Activated naive CD8-positive, alpha-beta T cell treated with anti-CD3 and anti-CD28 coated beads, Interleukin-2, amount 50 U/mL, for 24 hours (primary cell): ENCODE data around the gene INSIG2.
"Not testable (repeated sequence)": the region's sequence is repeated elsewhere in the genome, so short reads cannot be mapped to it uniquely, and the experiment has no call there.

Experiments used
- ATAC-seq: fragments of 150-1000 bp; cut with Tn5 transposase; one replicate; pipeline ENCODE4 v1.10.0; 2021
- DNase-seq: peaks from one replicate; pipeline ENCODE4 v3.0.0; 2021
- H3K27ac Mint-ChIP-seq: one replicate; pipeline ENCODE4 v1.8.0; 2021; ENCODE audit warnings: mild to moderate bottlenecking, mixed read lengths
- H3K27me3 Mint-ChIP-seq: one replicate; pipeline ENCODE4 v1.8.0; 2021; ENCODE audit warnings: mixed read lengths
- H3K36me3 Mint-ChIP-seq: one replicate; pipeline ENCODE4 v1.8.0; 2021; ENCODE audit warnings: low read depth, mixed read lengths
- H3K4me1 Mint-ChIP-seq: one replicate; pipeline ENCODE4 v1.8.0; 2021; ENCODE audit warnings: mixed read lengths
- H3K4me3 Mint-ChIP-seq: one replicate; pipeline ENCODE4 v1.8.0; 2021; ENCODE audit warnings: mild to moderate bottlenecking, moderate library complexity, mixed read lengths
- H3K9me3 Mint-ChIP-seq: one replicate; pipeline ENCODE4 v1.8.0; 2021; ENCODE audit warnings: mixed read lengths

The INSIG2 gene

GRCh38 chr2:118084491-118085089 is 3.7 kb upstream of the INSIG2 start:
- ATAC-seq (no peak), DNase-seq (no peak)
- H3K36me3 Mint-ChIP-seq = no peaks in the 10 kb centered on the region
- H3K27ac Mint-ChIP-seq = no peak overlapping the region
- peaks cover 2% of the 10 kb centered on the region for H3K27me3 Mint-ChIP-seq
- peaks cover 10% of the 10 kb centered on the region for H3K4me1 Mint-ChIP-seq
- H3K9me3 Mint-ChIP-seq = no peaks in the 10 kb centered on the region
- H3K4me3 Mint-ChIP-seq = no peak overlapping the region

DNA sequence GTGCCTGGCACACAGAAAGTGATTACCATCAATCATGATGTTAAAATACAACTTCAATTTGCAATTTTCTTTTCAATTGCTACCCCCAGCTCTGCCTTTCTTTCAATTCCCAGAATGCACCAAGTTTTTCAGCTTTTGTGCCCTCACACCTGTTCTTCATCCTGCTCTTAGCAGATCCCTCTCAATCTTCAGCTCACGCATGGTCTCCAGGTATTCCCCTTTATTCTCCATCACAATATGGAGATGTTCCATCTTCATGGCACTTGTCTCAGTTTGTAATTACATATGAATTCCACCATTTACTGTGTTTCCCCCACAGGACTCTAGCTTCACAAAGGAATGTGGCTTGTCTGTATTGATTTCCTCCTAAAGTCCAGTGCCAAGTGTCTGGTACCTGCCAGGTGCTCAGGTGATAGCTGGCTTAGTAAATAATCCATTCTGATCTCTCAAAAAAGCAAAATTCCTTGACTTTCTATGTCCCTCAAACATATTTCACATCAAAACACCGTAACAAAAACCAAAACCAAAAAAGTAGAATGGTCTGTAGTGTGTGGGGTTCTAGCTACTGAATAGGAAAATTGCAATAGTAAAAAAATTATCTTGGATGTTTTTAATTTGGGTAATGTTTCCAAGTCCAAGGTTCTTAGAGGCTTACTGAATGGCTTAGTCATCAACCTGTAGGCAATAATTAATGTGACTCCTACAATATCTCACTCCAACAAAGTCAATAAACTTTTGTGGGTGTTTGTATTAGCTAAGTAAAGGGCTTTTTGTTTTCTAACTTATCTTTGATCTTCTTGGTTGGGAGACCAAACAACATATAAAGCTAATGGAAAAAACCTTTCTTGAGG is 2.9 kb upstream of the INSIG2 start:
- H3K9me3 Mint-ChIP-seq = no peaks in the 10 kb centered on the region
- no peak for DNase-seq
- no peaks in the 10 kb centered on the region for H3K36me3 Mint-ChIP-seq
- no peak overlapping the region for H3K4me3 Mint-ChIP-seq
- no peak for ATAC-seq
- peaks cover 2% of the 10 kb centered on the region for H3K27me3 Mint-ChIP-seq
- peaks cover 15% of the 10 kb centered on the region for H3K4me1 Mint-ChIP-seq
- H3K27ac Mint-ChIP-seq = no peak overlapping the region

DNA sequence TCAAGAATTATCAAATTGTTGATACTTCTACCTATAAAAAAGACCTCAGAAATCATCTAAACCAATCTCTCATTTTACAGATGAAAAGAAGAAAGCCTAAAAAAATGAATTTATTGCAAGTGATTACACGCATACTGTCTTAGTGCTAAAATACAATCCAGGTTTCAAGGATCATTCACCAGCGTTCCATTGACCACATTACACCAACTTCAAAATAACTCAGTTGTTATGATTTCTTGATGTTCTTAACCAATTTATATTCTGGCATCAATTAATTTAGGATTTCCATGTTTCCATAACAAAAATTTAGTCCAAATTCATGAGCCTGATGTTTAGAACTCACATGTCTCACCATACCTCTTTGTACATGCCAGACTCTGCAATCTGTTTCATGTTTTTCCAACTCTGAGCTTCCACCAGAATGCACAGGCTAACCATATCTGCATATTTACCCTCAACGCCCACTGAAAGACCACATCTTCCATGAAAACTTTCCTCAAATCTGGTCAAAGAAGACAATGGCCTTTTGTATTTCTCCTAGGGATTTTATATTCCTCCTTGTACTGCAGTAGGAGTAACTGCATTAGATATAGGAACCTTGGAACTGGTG is 2.1 kb upstream of the INSIG2 start:
- H3K27ac Mint-ChIP-seq = no peak overlapping the region
- no peaks in the 10 kb centered on the region for H3K9me3 Mint-ChIP-seq
- H3K4me1 Mint-ChIP-seq = peaks cover 20% of the 10 kb centered on the region
- H3K4me3 Mint-ChIP-seq = no peak overlapping the region
- no peak for ATAC-seq
- no peak for DNase-seq
- H3K27me3 Mint-ChIP-seq = peaks cover 2% of the 10 kb centered on the region
- H3K36me3 Mint-ChIP-seq = no peaks in the 10 kb centered on the region

DNA sequence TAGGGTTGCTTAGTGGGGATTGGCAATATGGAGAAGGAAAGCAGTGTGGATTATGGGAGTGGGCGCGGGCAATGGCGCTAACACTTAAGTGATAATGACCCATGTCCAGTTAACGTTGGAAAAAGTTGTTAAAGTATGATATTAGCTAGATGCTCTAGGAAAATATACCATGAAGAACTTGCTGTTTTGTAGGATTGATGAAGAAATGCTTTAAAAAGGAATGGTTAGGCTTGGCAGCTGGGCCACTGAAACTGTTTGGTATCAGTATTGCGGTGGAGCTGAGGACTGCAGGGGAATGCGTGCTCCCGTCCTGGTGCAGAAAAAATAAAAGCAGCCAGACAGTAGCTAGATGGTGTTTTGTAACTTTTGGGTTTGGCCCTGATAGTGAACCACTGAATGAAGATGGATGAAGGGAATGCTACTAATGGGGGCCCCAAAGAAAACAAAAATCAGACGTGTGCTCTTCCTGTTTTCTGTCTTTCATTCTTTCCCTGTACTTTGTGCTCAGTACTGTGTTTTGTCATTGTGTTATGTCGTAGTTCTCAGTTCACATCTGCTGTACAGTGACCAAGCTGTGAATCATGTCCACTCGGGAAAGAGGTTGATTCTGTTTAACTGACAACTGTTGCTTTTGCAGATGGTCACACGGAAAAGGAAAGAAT is 999 bp downstream of the INSIG2 start:
- H3K27ac Mint-ChIP-seq = peak overlapping the region; percentile 90
- H3K4me1 Mint-ChIP-seq = peaks cover 38% of the 10 kb centered on the region
- DNase-seq (peak; percentile 27), ATAC-seq (peak; percentile 27)
- H3K4me3 Mint-ChIP-seq = peak overlapping the region; percentile 76
- H3K27me3 Mint-ChIP-seq = peaks cover 2% of the 10 kb centered on the region
- H3K36me3 Mint-ChIP-seq = no peaks in the 10 kb centered on the region
- no peaks in the 10 kb centered on the region for H3K9me3 Mint-ChIP-seq

DNA sequence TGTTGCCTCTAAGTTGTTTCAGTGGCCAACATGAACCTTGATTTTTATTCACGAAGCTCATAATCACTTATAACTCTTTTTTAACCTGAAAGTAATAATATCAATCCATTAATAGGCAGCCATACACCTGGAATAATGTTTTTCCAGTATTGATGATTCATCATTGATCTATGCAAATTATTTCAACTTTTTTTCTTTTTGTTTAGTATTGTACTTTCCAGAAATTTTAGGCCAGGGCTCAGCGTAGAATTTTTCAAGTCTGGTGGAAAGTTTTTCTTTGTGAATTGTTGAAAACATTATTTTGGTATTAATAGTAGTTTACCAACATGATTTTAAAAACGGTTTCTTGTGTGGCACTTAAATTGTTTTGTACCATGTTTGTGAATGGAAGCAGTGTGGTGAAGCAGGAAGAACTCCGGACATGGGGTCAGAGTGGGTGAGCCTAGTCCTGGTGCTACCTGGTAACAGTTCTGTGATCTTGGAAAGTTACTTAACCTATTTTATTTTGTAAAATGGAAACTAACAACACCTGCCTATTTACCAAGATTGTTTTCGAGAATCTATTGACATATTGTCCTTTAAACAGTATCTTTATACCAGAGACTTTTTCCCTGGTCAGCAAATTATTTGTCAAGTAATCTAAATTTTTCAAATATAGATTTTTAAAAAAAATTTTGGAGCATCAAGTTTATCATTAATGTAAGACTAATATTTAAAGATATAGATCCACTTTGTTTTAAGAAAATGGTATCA is 2.3 kb downstream of the INSIG2 start:
- DNase-seq = no peak
- Mint-ChIP-seq H3K36me3 (no peaks in the 10 kb centered on the region), H3K9me3 (no peaks in the 10 kb centered on the region), H3K4me3 (peak overlapping the region; percentile 76), H3K27ac (no peak overlapping the region), H3K4me1 (peaks cover 51% of the 10 kb centered on the region), H3K27me3 (no peaks in the 10 kb centered on the region)
- no peak for ATAC-seq

DNA sequence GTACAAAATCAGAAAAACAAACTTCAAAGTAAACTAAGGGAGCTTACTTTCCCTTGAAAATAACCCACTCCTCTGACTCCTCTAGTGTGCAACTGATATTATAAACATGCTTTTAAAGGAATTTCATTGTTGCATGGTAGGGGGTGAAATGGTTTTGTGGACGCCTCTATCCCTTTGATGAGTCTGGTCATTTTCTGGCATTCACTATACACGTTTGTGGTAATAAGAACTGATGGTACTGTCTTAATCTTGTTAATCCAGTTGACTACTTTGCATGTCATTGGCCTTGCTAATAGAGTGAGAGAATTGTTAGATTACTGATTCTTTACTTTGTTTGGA is 2.8 kb downstream of the INSIG2 start:
- H3K27me3 Mint-ChIP-seq = no peaks in the 10 kb centered on the region
- H3K4me1 Mint-ChIP-seq = peaks cover 54% of the 10 kb centered on the region
- no peak overlapping the region for H3K27ac Mint-ChIP-seq
- H3K36me3 Mint-ChIP-seq = no peaks in the 10 kb centered on the region
- ATAC-seq (no peak), DNase-seq (no peak)
- no peaks in the 10 kb centered on the region for H3K9me3 Mint-ChIP-seq
- peak overlapping the region; percentile 9 for H3K4me3 Mint-ChIP-seq

- Mint-ChIP-seq H3K27ac (no peak overlapping the region), H3K27me3 (no peaks in the 10 kb centered on the region), H3K36me3 (peaks cover 3% of the 10 kb centered on the region), H3K4me1 (peaks cover 54% of the 10 kb centered on the region), H3K4me3 (no peak overlapping the region), H3K9me3 (no peaks in the 10 kb centered on the region)
- ATAC-seq (no peak), DNase-seq (no peak)
Measured at GRCh38 chr2:118091631-118092030, 3.4 kb downstream of the INSIG2 start.

DNA sequence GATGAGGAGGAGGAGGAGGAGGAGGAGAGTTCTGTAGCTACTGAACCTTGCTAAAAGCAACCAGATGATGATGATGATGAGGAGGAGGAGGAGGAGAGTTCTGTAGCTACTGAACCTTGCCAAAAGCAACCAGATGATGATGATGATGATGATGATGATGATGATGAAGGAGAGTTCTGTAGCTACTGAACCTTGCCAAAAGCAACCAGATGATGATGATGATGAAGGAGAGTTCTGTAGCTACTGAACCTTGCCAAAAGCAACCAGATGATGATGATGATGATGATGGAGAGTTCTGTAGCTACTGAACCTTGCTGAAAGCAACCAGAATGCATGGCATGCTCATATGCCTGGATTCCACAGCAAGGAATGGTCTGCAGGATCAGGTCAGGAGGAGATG is 5.8 kb downstream of the INSIG2 start:
- peaks cover 57% of the 10 kb centered on the region for H3K4me1 Mint-ChIP-seq
- H3K4me3 Mint-ChIP-seq, H3K9me3 Mint-ChIP-seq, ATAC-seq, DNase-seq, H3K27me3 Mint-ChIP-seq: not testable (repeated sequence)
- H3K36me3 Mint-ChIP-seq = peaks cover 17% of the 10 kb centered on the region
- peak overlapping the region; percentile 15 for H3K27ac Mint-ChIP-seq

DNA sequence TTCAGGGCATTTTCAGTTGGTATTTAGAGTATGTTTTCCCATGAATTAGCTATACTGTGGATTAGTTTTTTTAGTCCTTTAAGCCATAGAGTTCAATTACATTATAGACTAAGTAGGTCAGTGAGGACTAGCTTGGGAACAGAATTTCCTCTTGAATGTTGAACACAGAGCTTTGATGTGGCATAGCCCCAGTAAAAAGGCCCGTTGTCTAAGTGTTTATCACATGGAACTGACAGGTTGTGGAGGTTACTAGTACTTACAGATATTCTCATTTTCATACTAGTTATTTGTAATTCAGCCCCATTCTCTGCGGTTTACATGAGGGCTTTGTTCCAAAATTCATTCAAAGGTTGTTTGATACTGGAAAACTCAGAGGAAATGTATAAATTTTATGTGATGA is 6.2 kb downstream of the INSIG2 start:
- Mint-ChIP-seq H3K27me3 (no peaks in the 10 kb centered on the region), H3K27ac (peak overlapping the region; percentile 15), H3K4me1 (peaks cover 57% of the 10 kb centered on the region), H3K36me3 (peaks cover 17% of the 10 kb centered on the region), H3K9me3 (no peaks in the 10 kb centered on the region), H3K4me3 (no peak overlapping the region)
- no peak for DNase-seq
- ATAC-seq = peak; percentile 71

DNA sequence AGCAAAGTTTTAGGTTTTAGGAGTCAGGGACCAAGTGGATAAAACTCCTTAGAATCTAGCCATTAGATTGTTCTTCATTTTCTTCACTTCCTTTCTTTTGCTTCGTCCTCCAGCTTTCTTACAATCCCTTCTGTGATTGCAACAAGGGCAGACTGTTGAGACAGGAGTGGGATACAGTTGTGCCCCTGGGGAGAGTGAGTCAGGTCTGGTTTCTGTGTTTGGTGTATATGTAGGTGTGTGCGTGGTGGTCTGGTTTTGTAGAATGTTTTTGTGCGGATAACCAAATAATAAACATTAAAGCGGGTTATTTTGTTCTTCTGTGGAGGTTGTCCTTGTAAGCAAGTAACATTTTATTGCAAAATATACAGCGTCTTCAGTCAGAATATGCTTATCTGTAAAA is 7.3 kb downstream of the INSIG2 start:
- Mint-ChIP-seq H3K4me3 (no peak overlapping the region), H3K36me3 (peaks cover 23% of the 10 kb centered on the region), H3K27ac (peak overlapping the region; percentile 6), H3K9me3 (no peaks in the 10 kb centered on the region), H3K4me1 (peaks cover 50% of the 10 kb centered on the region), H3K27me3 (no peaks in the 10 kb centered on the region)
- ATAC-seq = peak; percentile 82
- DNase-seq = no peak

DNA sequence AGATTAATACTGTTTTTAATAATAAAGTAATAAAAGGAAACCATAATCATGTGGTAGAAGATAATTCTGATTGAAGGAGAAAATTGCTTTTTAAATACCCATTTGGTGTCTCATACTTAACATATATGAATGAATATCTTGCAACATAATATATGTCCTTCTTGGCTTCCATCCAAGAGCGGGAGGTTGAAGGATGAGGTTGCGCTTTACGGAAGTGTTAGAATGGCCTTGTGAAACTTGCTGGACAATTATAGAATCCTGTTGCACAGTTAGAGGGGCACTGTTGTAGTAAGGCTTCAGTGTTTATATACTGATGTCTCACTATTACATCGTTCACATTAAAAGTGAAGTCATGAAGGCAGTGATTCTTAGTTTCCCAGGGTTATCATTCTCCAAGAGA is 9.4 kb downstream of the INSIG2 start:
- H3K36me3 Mint-ChIP-seq = peaks cover 32% of the 10 kb centered on the region

GRCh38 chr2:118098307-118099030 is 10.2 kb downstream of the INSIG2 start:
- Mint-ChIP-seq H3K4me1 (peaks cover 37% of the 10 kb centered on the region), H3K9me3 (no peaks in the 10 kb centered on the region), H3K36me3 (peaks cover 34% of the 10 kb centered on the region), H3K27me3 (no peaks in the 10 kb centered on the region), H3K4me3 (no peak overlapping the region), H3K27ac (no peak overlapping the region)
- DNase-seq = no peak
- no peak for ATAC-seq

More for the DNA sequence above, 9.4 kb downstream of the INSIG2 start:
- Mint-ChIP-seq H3K27me3 (no peaks in the 10 kb centered on the region), H3K4me3 (no peak overlapping the region), H3K9me3 (no peaks in the 10 kb centered on the region), H3K4me1 (peaks cover 39% of the 10 kb centered on the region), H3K27ac (no peak overlapping the region)
- ATAC-seq (no peak), DNase-seq (no peak)

GRCh38 chr2:118102433-118103082 is 14.3 kb downstream of the INSIG2 start:
- H3K36me3 Mint-ChIP-seq = peaks cover 50% of the 10 kb centered on the region

More at GRCh38 chr2:118102433-118103082, 14.3 kb downstream of the INSIG2 start:
- Mint-ChIP-seq H3K27me3 (no peaks in the 10 kb centered on the region), H3K27ac (no peak overlapping the region), H3K4me1 (peaks cover 19% of the 10 kb centered on the region), H3K4me3 (no peak overlapping the region), H3K9me3 (no peaks in the 10 kb centered on the region)
- ATAC-seq = no peak
- DNase-seq = no peak
